DOHH2 (cell line): ENCODE data around the gene CAMTA1.
A peak's percentile ranks its signal among the peaks of the same experiment; 100 is the strongest.

Experiments used
- H3F3A ChIP-seq: fragments of 200-600 bp; sonication (generic), shearing (Covaris generic); 2 replicates; pipeline ENCODE4 v1.6.0; 2016; ENCODE audit warnings: antibody characterized with exemption, mild to moderate bottlenecking; ENCODE audit not compliant: control insufficient read depth, insufficient read depth
- H3K27ac ChIP-seq: fragments of 200-600 bp; sonication (generic); 2 replicates; pipeline ENCODE4 v1.5.1; 2014; ENCODE audit warnings: low read depth, mild to moderate bottlenecking, low read length, moderate library complexity
- H3K27me3 ChIP-seq: fragments of 200-600 bp; sonication (generic); 2 replicates; pipeline ENCODE4 v1.6.1; 2014; ENCODE audit warnings: mild to moderate bottlenecking, low read length, mixed read lengths; ENCODE audit not compliant: control insufficient read depth
- H3K36me3 ChIP-seq: fragments of 200-600 bp; sonication (generic); 2 replicates; pipeline ENCODE4 v1.6.1; 2014; ENCODE audit warnings: mild to moderate bottlenecking, low read length, moderate library complexity, mixed read lengths; ENCODE audit not compliant: control insufficient read depth
- H3K4me1 ChIP-seq: fragments of 200-600 bp; sonication (generic); 2 replicates; pipeline ENCODE4 v1.6.1; 2014; ENCODE audit warnings: mild to moderate bottlenecking, low read length, mixed read lengths; ENCODE audit not compliant: control insufficient read depth
- H3K4me2 ChIP-seq: fragments of 200-600 bp; sonication (generic); 2 replicates; pipeline ENCODE4 v1.6.0; 2014; ENCODE audit warnings: mild to moderate bottlenecking, low read length, moderate library complexity
- H3K4me3 ChIP-seq: fragments of 200-600 bp; sonication (generic); 2 replicates; pipeline ENCODE4 v1.5.1; 2014; ENCODE audit warnings: mild to moderate bottlenecking, low read length, mixed read lengths
- H3K79me2 ChIP-seq: fragments of 200-600 bp; sonication (generic); 2 replicates; pipeline ENCODE4 v1.6.1; 2014; ENCODE audit warnings: mild to moderate bottlenecking, low read length, mixed read lengths; ENCODE audit not compliant: control insufficient read depth
- H3K9me2 ChIP-seq: fragments of 200-600 bp; sonication (generic); replicated peaks from 2 replicates; pipeline ENCODE4 v1.6.1; 2014; ENCODE audit warnings: mild to moderate bottlenecking, low read length, mixed read lengths; ENCODE audit not compliant: control insufficient read depth
- H3K9me3 ChIP-seq: fragments of 200-600 bp; sonication (generic); 2 replicates; pipeline ENCODE4 v1.6.1; 2014; ENCODE audit warnings: antibody characterized with exemption, low read length, mixed read lengths; ENCODE audit not compliant: control insufficient read depth, insufficient read depth
- H4K20me1 ChIP-seq: fragments of 200-600 bp; sonication (generic); 2 replicates; pipeline ENCODE4 v1.6.0; 2014; ENCODE audit warnings: low read depth, mild to moderate bottlenecking, antibody characterized with exemption, low read length, moderate library complexity; ENCODE audit not compliant: control insufficient read depth, insufficient read depth
- CTCF ChIP-seq: fragments of 200-600 bp; sonication (generic); IDR thresholded peaks from one replicate; pipeline ENCODE4 v1.5.1; 2014; ENCODE audit warnings: antibody characterized with exemption, mild to moderate bottlenecking, low read depth, low read length; ENCODE audit not compliant: poor library complexity, severe bottlenecking
- EZH2phosphoT487 ChIP-seq: fragments of 200-600 bp; sonication (generic); IDR thresholded peaks from 2 replicates; pipeline ENCODE4 v1.6.1; 2017; ENCODE audit warnings: borderline replicate concordance, mild to moderate bottlenecking, antibody characterized with exemption, low read length, moderate library complexity, mixed read lengths

CAMTA1 gene

DNA sequence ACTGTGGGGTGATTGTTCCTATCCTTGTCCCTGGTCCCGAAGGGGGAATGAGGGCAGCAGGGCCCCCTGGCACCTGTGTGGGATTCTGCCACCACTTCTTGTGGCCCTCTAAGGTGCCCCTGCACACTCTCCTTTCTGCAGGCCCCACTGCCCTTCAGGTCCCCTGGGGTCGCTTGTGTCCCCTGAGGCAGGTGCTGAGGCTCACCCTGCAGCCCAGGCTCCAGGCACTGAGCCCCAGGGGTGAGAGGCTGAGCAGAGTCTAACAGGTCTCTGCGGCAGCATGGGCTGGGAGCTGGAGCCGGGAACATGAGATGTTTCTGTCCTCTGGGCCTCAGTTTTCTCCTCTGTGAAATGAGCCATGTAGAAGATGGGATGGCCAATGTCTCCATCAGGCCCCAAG lies 774.9 kb downstream of the CAMTA1 start:
- H3F3A ChIP-seq = no peaks in the 10 kb centered on the region
- H3K4me1 ChIP-seq = 0 out of 2 replicates have a peak, but pooled peaks cover under 1% of the 10 kb centered on the region
- H3K36me3 ChIP-seq = no peaks in the 10 kb centered on the region
- H3K27ac ChIP-seq = no peak overlapping the region
- no peaks in the 10 kb centered on the region for H3K79me2 ChIP-seq
- H3K4me3 ChIP-seq = no peak overlapping the region
- H3K9me3 ChIP-seq = no peaks in the 10 kb centered on the region
- no peaks in the 10 kb centered on the region for H4K20me1 ChIP-seq
- H3K27me3 ChIP-seq = no peaks in the 10 kb centered on the region
- TF ChIP-seq CTCF (no peak), EZH2phosphoT487 (no peak)
- H3K4me2 ChIP-seq = no peak overlapping the region
- H3K9me2 ChIP-seq = no peaks in the 10 kb centered on the region

GRCh38 chr1:7560601-7561181 lies 775.4 kb downstream of the CAMTA1 start:
- Histone ChIP-seq H3K4me3 (no peak overlapping the region), H3K9me3 (no peaks in the 10 kb centered on the region), H3K36me3 (no peaks in the 10 kb centered on the region), H3K4me1 (no peaks in the 10 kb centered on the region), H3K79me2 (no peaks in the 10 kb centered on the region), H3F3A (no peaks in the 10 kb centered on the region), H4K20me1 (no peaks in the 10 kb centered on the region), H3K27ac (no peak overlapping the region), H3K27me3 (no peaks in the 10 kb centered on the region), H3K9me2 (no peaks in the 10 kb centered on the region), H3K4me2 (no peak overlapping the region)
- TF ChIP-seq EZH2phosphoT487 (no peak), CTCF (no peak)

DNA sequence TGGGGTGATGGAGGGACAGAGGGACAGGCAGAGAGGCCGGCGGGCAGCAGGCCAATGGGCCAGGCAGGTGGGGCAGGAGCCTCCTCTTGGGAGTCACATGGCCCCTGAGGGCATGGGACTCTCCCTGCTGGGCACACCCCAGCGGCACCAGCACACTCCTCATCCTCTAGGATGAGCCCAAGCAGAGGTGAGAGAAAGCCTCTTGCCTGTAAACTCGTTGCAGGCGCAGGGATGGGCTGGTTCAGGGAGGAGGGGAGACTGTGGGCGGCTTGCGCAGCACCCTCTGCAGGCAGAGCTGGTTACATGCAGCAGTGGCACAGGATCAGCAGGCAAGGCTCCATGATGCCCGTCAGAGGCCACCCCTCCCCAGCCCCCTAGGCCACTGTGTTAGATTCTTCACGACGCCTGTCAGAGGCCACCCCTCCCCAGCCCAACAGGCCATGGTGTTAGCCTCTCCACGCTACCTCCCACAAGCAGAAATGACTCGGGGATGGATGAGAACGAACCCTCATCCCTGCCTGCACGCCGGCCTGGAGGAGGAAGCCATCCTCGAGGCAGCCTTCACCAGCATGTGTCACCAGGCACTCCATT lies 776.2 kb downstream of the CAMTA1 start:
- H3K4me1 ChIP-seq = no peaks in the 10 kb centered on the region
- no peaks in the 10 kb centered on the region for H3K9me2 ChIP-seq
- no peaks in the 10 kb centered on the region for H3K79me2 ChIP-seq
- no peak for TF ChIP-seq EZH2phosphoT487
- TF ChIP-seq CTCF = peak; percentile 60
- H3F3A ChIP-seq = no peaks in the 10 kb centered on the region
- no peaks in the 10 kb centered on the region for H3K9me3 ChIP-seq
- H3K36me3 ChIP-seq = no peaks in the 10 kb centered on the region
- no peak overlapping the region for H3K4me2 ChIP-seq
- H3K27ac ChIP-seq = no peak overlapping the region
- no peak overlapping the region for H3K4me3 ChIP-seq
- H4K20me1 ChIP-seq = no peaks in the 10 kb centered on the region
- H3K27me3 ChIP-seq = no peaks in the 10 kb centered on the region
